Measurements from ENCODE around the gene SLC44A4.
"Not testable (repeated sequence)": the region's sequence is repeated elsewhere in the genome, so short reads cannot be mapped to it uniquely, and the experiment has no call there.

GRCh38 chr6:31820399-31820798 lies 58.4 kb downstream of the SLC44A4 start:
- not testable (repeated sequence) for TF ChIP-seq FOXM1 (IDR thresholded peaks at IDR 0.05; ENCODE audit: low read depth); FOXM1 (CRISPR knock-in tag; IDR thresholded peaks at IDR 0.05; ENCODE audit: low read depth); CHD2 (IDR thresholded peaks at IDR 0.05; ENCODE audit: low read depth, low read length); GATA2 (CRISPR knock-in tag; IDR thresholded peaks at IDR 0.05); BACH1 (tag; IDR thresholded peaks at IDR 0.05); E2F1 (CRISPR knock-in tag; IDR thresholded peaks at IDR 0.05); POLR2A (conservative IDR thresholded peaks at IDR 0.05); BMI1 (IDR thresholded peaks at IDR 0.05; ENCODE audit: low read length); CTCF (IDR thresholded peaks at IDR 0.05 in 2 of 3, conservative IDR thresholded peaks at IDR 0.05 in 1 of 3; ENCODE audit: insufficient read depth in 2 of 3, low read depth in 1 of 3, low read length in 3 of 3)
